A549 (cell line): Measurements from ENCODE around the gene CNIH3. TPM values are rescaled to one million over a fixed set of nuclear protein-coding genes. Genes with fewer than 3 reads are reported as not detected.

Experiments used
- ATAC-seq, 2 experiments: fragments of 200-7000 bp in 1 of 2; fragments of >200 bp in 1 of 2; cut with Nextera tagmentation in 1 of 2; cut with Tn5 transposase in 1 of 2; 3 replicates each; pipeline versions ENCODE4 v1.8.0 to v1.9.1; 2018 to 2020; ENCODE audit warnings: mild to moderate bottlenecking in 1 of 2, moderate library complexity in 1 of 2
- CTCF ChIA-PET: fragments of 300-600 bp; sonication (Branson Sonifier 250); formaldehyde crosslinking; extraction: SDS; loops from one replicate; lab custom pipeline; 2021; ENCODE audit warnings: antibody characterized with exemption, inconsistent platforms; lab: Yijun Ruan, JAX
- POLR2A ChIA-PET: fragments of 350-600 bp; formaldehyde crosslinking; extraction: SDS; loops from one replicate; lab custom pipeline; 2021; ENCODE audit warnings: antibody characterized with exemption, inconsistent platforms; lab: Yijun Ruan, JAX
- DNase-seq, 2 experiments: peaks; one replicate each; pipeline versions ENCODE4 v3.0.0 to v3.0.0-alpha.2; 2011 to 2016; ENCODE audit warnings: low read depth in 1 of 2, low spot score in 1 of 2
- FAIRE-seq: peaks from 2 replicates; lab custom pipeline; 2011; peaks lifted over from hg19 to GRCh38; lab: Jason Lieb, UNC
- H3K27ac ChIP-seq, 2 experiments: fragments of >200 bp; sonication (Bioruptor Twin); formaldehyde crosslinking; 3 replicates each; pipeline ENCODE4 v1.5.1; 2016 to 2017
- H3K4me1 ChIP-seq: fragments of >200 bp; sonication (Bioruptor Twin); formaldehyde crosslinking; 3 replicates; pipeline ENCODE4 v1.6.1; 2016
- H3K4me2 ChIP-seq: fragments of >200 bp; sonication (Bioruptor Twin); formaldehyde crosslinking; 3 replicates; pipeline ENCODE4 v1.6.1; 2016
- H3K4me3 ChIP-seq: fragments of >200 bp; sonication (Bioruptor Twin); formaldehyde crosslinking; 3 replicates; pipeline ENCODE4 v1.5.1; 2016
- H3K9me3 ChIP-seq: fragments of >200 bp; sonication (Bioruptor Twin); formaldehyde crosslinking; 3 replicates; pipeline ENCODE4 v1.6.1; 2016
- CBX2 ChIP-seq: fragments of 200-600 bp; sonication (generic); IDR thresholded peaks from 2 replicates; pipeline ENCODE4 v1.6.1; 2016; ENCODE audit warnings: low read depth, mild to moderate bottlenecking, borderline replicate concordance
- CHD4 ChIP-seq: fragments of 200-600 bp; sonication (generic); IDR thresholded peaks from 2 replicates; pipeline ENCODE4 v1.6.1; 2016; ENCODE audit warnings: antibody characterized with exemption, mild to moderate bottlenecking, borderline replicate concordance
- E2F6 ChIP-seq: IDR thresholded peaks from 2 replicates; pipeline ENCODE4 v1.6.1; 2012; ENCODE audit warnings: low read depth, borderline replicate concordance
- EHMT2 ChIP-seq: fragments of 200-600 bp; sonication (generic); IDR thresholded peaks from 2 replicates; pipeline ENCODE4 v1.6.1; 2016; ENCODE audit warnings: antibody characterized with exemption, low read depth, mild to moderate bottlenecking, moderate library complexity
- ELK1 ChIP-seq: fragments of 150-350 bp; IDR thresholded peaks from 2 replicates; pipeline ENCODE4 v1.6.1; 2014; ENCODE audit warnings: low read depth, mild to moderate bottlenecking, low read length
- EP300 ChIP-seq, 2 experiments: fragments of >200 bp; sonication (Bioruptor Twin); formaldehyde crosslinking; IDR thresholded peaks; 2 replicates in 1 of 2; 3 replicates in 1 of 2; pipeline ENCODE4 v1.6.1; 2016 to 2017
- ESRRA ChIP-seq: fragments of 150-350 bp; IDR thresholded peaks from 2 replicates; pipeline ENCODE4 v1.6.1; 2014; ENCODE audit warnings: mild to moderate bottlenecking, low read length, borderline replicate concordance
- FOSB ChIP-seq: fragments of 250-450 bp; sonication (Bioruptor Pico); IDR thresholded peaks from 2 replicates; pipeline ENCODE4 v1.5.0; 2020; ENCODE audit warnings: mild to moderate bottlenecking, moderate library complexity
- FOXS1 ChIP-seq: fragments of 250-450 bp; sonication (Bioruptor Pico); IDR thresholded peaks from 2 replicates; pipeline ENCODE4 v1.5.0; 2020; ENCODE audit warnings: mild to moderate bottlenecking, moderate library complexity
- HEYL ChIP-seq: fragments of 250-450 bp; sonication (Bioruptor Pico); IDR thresholded peaks from 2 replicates; pipeline ENCODE4 v1.8.0; 2021; ENCODE audit warnings: mild to moderate bottlenecking, moderate library complexity
- HMGXB4 ChIP-seq: fragments of 250-450 bp; sonication (Bioruptor Pico); IDR thresholded peaks from 2 replicates; pipeline ENCODE4 v1.5.0; 2021; ENCODE audit warnings: mild to moderate bottlenecking, moderate library complexity, borderline replicate concordance
- HOXB13 ChIP-seq: fragments of 250-450 bp; sonication (Bioruptor Pico); IDR thresholded peaks from 2 replicates; pipeline ENCODE4 v1.5.0; 2020; ENCODE audit warnings: low read depth, mild to moderate bottlenecking, moderate library complexity
- JUN ChIP-seq, 2 experiments: fragments of >200 bp; sonication (Bioruptor Twin); formaldehyde crosslinking; IDR thresholded peaks; 2 replicates in 1 of 2; 3 replicates in 1 of 2; pipeline ENCODE4 v1.6.1; 2016 to 2017
- MAX ChIP-seq: IDR thresholded peaks from 2 replicates; pipeline ENCODE4 v1.6.1; 2012
- MYC ChIP-seq: IDR thresholded peaks from 2 replicates; pipeline ENCODE4 v1.6.1; 2012; ENCODE audit warnings: mild to moderate bottlenecking, inconsistent platforms, low read length, improper control_type of control experiment, borderline replicate concordance
- NFE2L2 ChIP-seq: fragments of 150-350 bp; conservative IDR thresholded peaks from 2 replicates; pipeline ENCODE4 v1.6.1; 2014; ENCODE audit warnings: low read length
- REST ChIP-seq: fragments of 200-600 bp; sonication (generic); IDR thresholded peaks from 2 replicates; pipeline ENCODE4 v1.6.1; 2016; ENCODE audit warnings: antibody characterized with exemption, mild to moderate bottlenecking, moderate library complexity
- RFX5 ChIP-seq: fragments of 450-650 bp; IDR thresholded peaks from 2 replicates; pipeline ENCODE4 v1.7.1; 2014; ENCODE audit warnings: antibody characterized with exemption, mild to moderate bottlenecking, moderate library complexity
- ZFP36 ChIP-seq: fragments of 450-650 bp; IDR thresholded peaks from 2 replicates; pipeline ENCODE4 v1.6.1; 2014; ENCODE audit warnings: borderline replicate concordance; ENCODE audit not compliant: partially characterized antibody
- ZNF302 ChIP-seq: fragments of 250-450 bp; sonication (Bioruptor Pico); IDR thresholded peaks from 2 replicates; pipeline ENCODE4 v1.9.0; 2021; ENCODE audit warnings: inconsistent platforms, mild to moderate bottlenecking, moderate library complexity
- WGBS: methylation state at CpG from one replicate; pipeline ENCODE4 v1.1.6; 2017; ENCODE audit errors: missing lambda C conversion rate; 5-methylcytosine and 5-hydroxymethylcytosine counted together
- polyA plus RNA-seq, 4 experiments: library from polyadenylated mRNA; depleted of rRNA in 3 of 4; stranded (reverse); fragments of >200 nt; fragmentation: RNase III in 1 of 4; extraction: RNeasy Plus Mini Kit Qiagen cat#74134 plus additional on column Dnase treatment in 1 of 4; gene quantifications; 2 replicates in 3 of 4; 3 replicates in 1 of 4; pipeline ENCODE4 v1.2.3, GENCODE V29; 2011 to 2017

CNIH3 gene
- polyA plus RNA-seq, 2 of the 4 experiments (the other 2 are of a cell fraction) = 0.61 to 0.85 TPM

GRCh38 chr1:224689374-224689773, 73.3 kb downstream of the CNIH3 start (continued):
- no peak for TF ChIP-seq E2F6
- TF ChIP-seq CBX2 = no peak
- TF ChIP-seq, all 56 proteins: peak for 0

GRCh38 chr1:224690576-224690975, 74.5 kb downstream of the CNIH3 start:
- H3K27ac ChIP-seq = no peak overlapping the region
- CTCF ChIA-PET = no interaction called here
- WGBS = 74% methylated on average over 4 of the region's 4 CpGs
- H3K4me2 ChIP-seq = no peak overlapping the region
- DNase-seq (no peak), ATAC-seq (no peak), FAIRE-seq (no peak)
- POLR2A ChIA-PET = no interaction called here
- no peaks in the 10 kb centered on the region for H3K9me3 ChIP-seq
- no peaks in the 10 kb centered on the region for H3K4me1 ChIP-seq
- H3K4me3 ChIP-seq = no peak overlapping the region
- no peak for TF ChIP-seq EP300 (IDR thresholded peaks at IDR 0.05)
- TF ChIP-seq FOXS1 (CRISPR knock-in tag) = no peak
- TF ChIP-seq ESRRA = no peak
- TF ChIP-seq MAX = no peak
- TF ChIP-seq REST = no peak
- no peak for TF ChIP-seq CHD4
- TF ChIP-seq ELK1 = no peak

GRCh38 chr1:224691148-224691925, 75.2 kb downstream of the CNIH3 start:
- Histone ChIP-seq H3K9me3 (no peaks in the 10 kb centered on the region), H3K4me3 (no peak overlapping the region)
- POLR2A ChIA-PET = no interaction called here
- 54% methylated on average over 4 of the region's 4 CpGs for WGBS
- ATAC-seq (no peak), FAIRE-seq (no peak)
- CTCF ChIA-PET = no interaction called here
- TF ChIP-seq HOXB13 (CRISPR knock-in tag) = no peak
- no peak for TF ChIP-seq ZNF302 (CRISPR knock-in tag)
- TF ChIP-seq JUN (IDR thresholded peaks at IDR 0.05) = no peak
- TF ChIP-seq HEYL (CRISPR knock-in tag) = no peak
- no peak for TF ChIP-seq FOXS1 (CRISPR knock-in tag)
- no peak for TF ChIP-seq RFX5
- no peak for TF ChIP-seq HMGXB4 (CRISPR knock-in tag)
- TF ChIP-seq MYC = no peak
- no peak for TF ChIP-seq NFE2L2
- TF ChIP-seq FOSB (CRISPR knock-in tag) = no peak
- TF ChIP-seq E2F6 = no peak
- no peak for TF ChIP-seq ZFP36
- no peak for TF ChIP-seq EHMT2
- no peak for TF ChIP-seq REST
- TF ChIP-seq, all 56 proteins: peak for 0
- DNase-seq = no peak
- no peak overlapping the region for H3K27ac ChIP-seq
- no peak overlapping the region for H3K4me2 ChIP-seq
- H3K4me1 ChIP-seq = no peaks in the 10 kb centered on the region
